Uterus (tissue), 4 donors: ENCODE measurements around the gene MAPKBP1. TPM values are rescaled to one million over a fixed set of nuclear protein-coding genes. Genes with fewer than 3 reads are reported as not detected.

Experiments
- DNase-seq, 2 donors: peaks; one replicate each; pipeline ENCODE4 v3.0.0-alpha.2; 2019 to 2020
- H3K27ac ChIP-seq, 2 donors: fragments of 200-600 bp; sonication (generic); 1 replicate in 1 of 2; 2 replicates in 1 of 2; pipeline ENCODE4 v1.5.1; 2016 to 2018
- H3K27me3 ChIP-seq, 2 donors: fragments of 200-600 bp; sonication (generic); one replicate each; pipeline ENCODE4 v1.5.1; 2018 to 2019; ENCODE audit warnings: control low read depth in 1 of 2
- H3K36me3 ChIP-seq, 2 donors: fragments of 200-600 bp; sonication (generic); one replicate each; pipeline ENCODE4 v1.5.1; 2019; ENCODE audit warnings: control low read depth in 1 of 2
- H3K4me1 ChIP-seq, 2 donors: fragments of 200-600 bp; sonication (generic); one replicate each; pipeline ENCODE4 v1.5.1; 2018 to 2019; ENCODE audit warnings: control low read depth in 1 of 2
- H3K4me3 ChIP-seq, 2 donors: fragments of 200-600 bp; sonication (generic); 1 replicate in 1 of 2; 2 replicates in 1 of 2; pipeline ENCODE4 v1.5.1; 2018 to 2019; ENCODE audit warnings: mild to moderate bottlenecking in 1 of 2
- H3K9me3 ChIP-seq, 2 donors: fragments of 200-600 bp; sonication (generic); one replicate each; pipeline ENCODE4 v1.5.1; 2019; ENCODE audit warnings: control low read depth in 1 of 2
- CTCF ChIP-seq, 4 experiments: fragments of 200-600 bp in 2 of 4; fragments of 450-650 bp in 2 of 4; sonication (generic) in 2 of 4; IDR thresholded peaks; one replicate each; pipeline ENCODE4 v1.5.1; 2016 to 2019; ENCODE audit warnings: antibody characterized with exemption in 4 of 4, mild to moderate bottlenecking in 2 of 4, moderate library complexity in 1 of 4
- POLR2A ChIP-seq, 2 donors: fragments of 450-650 bp; IDR thresholded peaks; one replicate each; pipeline ENCODE4 v1.6.1; 2016; ENCODE audit warnings: antibody characterized with exemption in 2 of 2, mild to moderate bottlenecking in 1 of 2, moderate library complexity in 1 of 2
- intact Hi-C: fragments of 100-400 bp; cut with DNase I; formaldehyde crosslinking; loops from one replicate; pipeline ENCODE4 v1.15.1; 2023; ENCODE audit warnings: low total_unique reads
- total RNA-seq, 4 donors: library from RNA; depleted of rRNA in 3 of 4; stranded (reverse); fragments of >200 nt in 3 of 4; gene quantifications; one replicate each; pipeline versions ENCODE4 v1.1.0 to v1.2.4, GENCODE V29; 2014 to 2023
- donor health status: DM: yes; HTN: yes; CAD: no.

MAPKBP1 gene
- total RNA-seq, 4 donors from 2014 or later = 5.9 to 56.2 (median 23.5) TPM

DNA sequence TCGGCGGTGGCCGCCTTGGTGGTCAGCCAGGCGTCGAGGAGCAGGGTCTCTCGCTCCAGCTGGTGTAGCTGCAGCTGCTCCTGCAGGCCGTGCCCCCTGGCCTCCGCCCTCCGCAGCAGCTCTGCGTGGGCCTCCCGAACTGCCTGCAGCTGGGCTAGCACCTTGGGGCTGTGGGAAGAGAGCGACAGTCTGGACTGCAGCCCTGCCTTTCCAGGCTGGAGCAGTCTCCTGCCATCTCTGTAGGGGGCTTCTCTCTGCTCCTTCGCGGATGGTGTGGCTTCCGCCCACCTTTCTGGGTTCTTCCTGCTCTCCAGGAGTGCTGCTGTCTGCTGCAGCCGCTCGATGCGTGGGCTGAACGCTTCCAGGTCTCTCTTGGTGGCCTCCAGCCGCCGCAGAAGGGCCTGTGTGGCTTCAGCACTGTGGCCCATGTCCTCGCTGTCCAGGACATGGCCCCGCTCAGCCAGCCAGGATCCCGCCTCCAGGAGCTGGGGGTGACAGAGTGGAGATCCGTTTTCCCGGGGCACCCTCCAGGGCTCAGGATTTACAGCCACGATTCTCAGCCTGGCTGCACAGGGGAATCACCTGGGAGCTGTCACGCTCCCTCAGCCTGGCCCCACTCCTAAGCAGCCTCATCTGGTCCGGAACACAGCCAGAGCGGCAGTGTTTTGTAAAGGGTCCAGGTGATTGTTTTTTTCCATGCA is 81.1 kb downstream of the MAPKBP1 start:
- Histone ChIP-seq H3K27me3 (no peaks in the 10 kb centered on the region), H3K27ac (no peak overlapping the region), H3K4me3 (no peak overlapping the region), H3K9me3 (no peaks in the 10 kb centered on the region), H3K4me1 (no peaks in the 10 kb centered on the region), H3K36me3 (no peaks in the 10 kb centered on the region)
- intact Hi-C loops = loop anchor here (10.0 kb wide), 1 partner anchor 59 kb away; no protein-coding TSS in a partner anchor
- TF ChIP-seq POLR2A (IDR thresholded peaks at IDR 0.05) (no peak), CTCF (IDR thresholded peaks at IDR 0.05) (no peak)
- no peak for DNase-seq

DNA sequence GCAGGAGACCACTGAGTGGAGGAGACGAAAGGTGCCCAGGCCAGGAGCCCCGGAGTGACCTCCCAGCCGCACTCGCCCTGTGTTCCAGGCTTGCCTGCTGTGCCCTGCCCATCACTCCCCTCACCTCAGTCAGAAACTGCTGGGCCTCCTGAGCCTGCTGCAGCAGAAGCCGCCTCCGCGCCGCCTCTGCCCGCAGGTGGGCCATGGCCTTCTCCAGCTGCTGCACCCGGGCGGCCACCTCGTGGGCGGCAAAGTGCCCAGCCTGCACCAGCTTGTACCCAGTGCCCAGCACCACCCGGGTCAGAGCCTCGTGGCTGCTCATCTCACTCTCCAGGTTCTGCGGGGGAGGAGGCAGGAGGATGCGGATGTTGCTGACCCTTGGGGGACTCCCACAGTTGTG is 82.0 kb downstream of the MAPKBP1 start:
- intact Hi-C loops = loop anchor here (10.0 kb wide), 1 partner anchor 59 kb away; no protein-coding TSS in a partner anchor
- Histone ChIP-seq H3K36me3 (no peaks in the 10 kb centered on the region), H3K4me3 (no peak overlapping the region), H3K4me1 (no peaks in the 10 kb centered on the region), H3K27me3 (no peaks in the 10 kb centered on the region), H3K9me3 (no peaks in the 10 kb centered on the region), H3K27ac (no peak overlapping the region)
- TF ChIP-seq CTCF (IDR thresholded peaks at IDR 0.05) = no peak
- no peak for TF ChIP-seq POLR2A (IDR thresholded peaks at IDR 0.05)
- DNase-seq = no peak

DNA sequence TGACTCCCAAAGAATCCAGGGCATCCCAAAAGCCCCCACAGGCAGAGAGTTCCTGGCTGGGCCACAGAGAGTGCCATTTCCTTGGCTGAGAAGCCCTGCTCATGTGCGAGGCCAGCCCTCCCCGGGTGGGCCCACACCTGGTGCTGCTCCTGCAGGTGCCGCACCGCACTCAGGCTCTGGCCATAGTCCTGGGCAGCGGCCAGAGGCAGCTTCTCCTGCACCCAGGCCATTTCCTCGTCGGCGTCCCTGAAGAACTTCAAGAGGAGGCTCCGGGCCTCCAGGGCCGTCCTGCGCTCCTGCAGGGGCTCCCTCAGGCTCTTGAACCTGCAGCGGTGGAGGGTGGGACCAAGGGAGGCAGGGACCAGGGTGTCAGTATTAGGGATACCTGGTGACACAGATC is 82.4 kb downstream of the MAPKBP1 start:
- no peak for DNase-seq
- no peaks in the 10 kb centered on the region for H3K27me3 ChIP-seq
- TF ChIP-seq CTCF (IDR thresholded peaks at IDR 0.05) (no peak), POLR2A (IDR thresholded peaks at IDR 0.05) (no peak)
- no peaks in the 10 kb centered on the region for H3K9me3 ChIP-seq
- no peak overlapping the region for H3K4me3 ChIP-seq
- H3K4me1 ChIP-seq = no peaks in the 10 kb centered on the region
- no peaks in the 10 kb centered on the region for H3K36me3 ChIP-seq
- no peak overlapping the region for H3K27ac ChIP-seq
- intact Hi-C loops = loop anchor here (10.0 kb wide), 1 partner anchor 58 kb away; no protein-coding TSS in a partner anchor

DNA sequence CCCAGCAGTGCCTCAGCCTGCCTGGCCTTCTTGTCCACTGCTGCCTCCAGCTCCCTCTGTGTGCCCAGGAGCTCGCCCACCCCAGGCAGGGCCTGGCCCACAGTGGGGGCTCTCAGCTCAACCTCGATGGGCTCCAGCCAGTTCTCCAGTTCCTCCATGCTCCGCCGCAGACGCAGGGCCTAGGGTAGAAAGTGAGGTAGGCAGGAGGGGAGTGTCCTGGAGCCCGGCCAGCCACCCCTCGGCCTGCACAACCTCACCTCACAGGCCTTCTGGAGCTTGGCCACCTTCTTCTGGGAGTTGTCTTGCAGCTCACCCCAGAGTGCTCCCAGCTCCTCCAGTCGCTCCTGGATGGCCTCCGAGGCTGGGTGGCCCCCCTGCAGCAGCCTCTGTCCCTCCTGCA is 83.0 kb downstream of the MAPKBP1 start:
- no peaks in the 10 kb centered on the region for H3K9me3 ChIP-seq
- intact Hi-C loops = loop anchor here (10.0 kb wide), 1 partner anchor 57 kb away; no protein-coding TSS in a partner anchor
- H3K36me3 ChIP-seq = no peaks in the 10 kb centered on the region
- H3K27me3 ChIP-seq = no peaks in the 10 kb centered on the region
- H3K4me3 ChIP-seq = no peak overlapping the region
- TF ChIP-seq POLR2A (IDR thresholded peaks at IDR 0.05) (no peak), CTCF (IDR thresholded peaks at IDR 0.05) (no peak)
- H3K4me1 ChIP-seq = no peaks in the 10 kb centered on the region
- no peak overlapping the region for H3K27ac ChIP-seq
- no peak for DNase-seq

DNA sequence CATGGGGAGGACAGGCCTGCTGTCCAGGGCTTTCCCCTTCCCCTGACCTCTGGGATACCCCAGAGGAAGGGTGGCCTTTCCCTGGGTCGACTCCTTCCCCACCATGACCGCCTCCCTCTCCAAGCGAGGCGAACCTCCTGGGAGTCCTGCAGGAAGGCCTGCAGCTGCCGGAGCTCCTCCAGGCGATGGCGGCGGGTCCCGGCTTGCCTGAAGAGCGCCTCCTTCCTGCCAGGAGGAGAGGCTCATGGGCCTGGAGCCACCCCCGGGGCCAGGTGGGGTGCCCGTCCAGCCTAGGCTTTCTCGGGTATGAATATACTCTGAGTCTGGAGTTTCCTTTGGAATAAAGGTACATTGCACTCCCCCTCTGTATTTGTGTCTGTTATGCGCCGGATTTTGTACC is 84.5 kb downstream of the MAPKBP1 start:
- intact Hi-C loops = loop anchor here (10.0 kb wide), 1 partner anchor 56 kb away; no protein-coding TSS in a partner anchor
- TF ChIP-seq CTCF (IDR thresholded peaks at IDR 0.05) = no peak
- no peak for TF ChIP-seq POLR2A (IDR thresholded peaks at IDR 0.05)
- H3K27ac ChIP-seq = no peak overlapping the region
- H3K4me3 ChIP-seq = no peak overlapping the region
- no peaks in the 10 kb centered on the region for H3K27me3 ChIP-seq
- H3K36me3 ChIP-seq = no peaks in the 10 kb centered on the region
- H3K9me3 ChIP-seq = no peaks in the 10 kb centered on the region
- H3K4me1 ChIP-seq = no peaks in the 10 kb centered on the region
- no peak for DNase-seq
